Lower lobe of right lung (tissue), 2 donors: ENCODE measurements around the gene FBXO38. TPM values are rescaled to one million over a fixed set of nuclear protein-coding genes. Genes with fewer than 3 reads are reported as not detected.

Source experiments
- ATAC-seq, 2 donors: fragments of 200-7000 bp; cut with Tn5 transposase; one replicate each; pipeline ENCODE4 v1.9.1; 2020 to 2022; ENCODE audit warnings: mild to moderate bottlenecking in 2 of 2, moderate library complexity in 2 of 2
- DNase-seq: peaks from one replicate; pipeline ENCODE4 v3.0.0-alpha.2; 2020
- H3K27ac ChIP-seq: fragments of 200-600 bp; one replicate; pipeline ENCODE4 v1.8.0; 2022
- H3K27me3 ChIP-seq: fragments of 200-600 bp; one replicate; pipeline ENCODE4 v1.8.0; 2022; ENCODE audit warnings: low read depth
- H3K36me3 ChIP-seq: fragments of 200-600 bp; one replicate; pipeline ENCODE4 v1.8.0; 2022; ENCODE audit warnings: mild to moderate bottlenecking
- H3K4me1 ChIP-seq: fragments of 200-600 bp; one replicate; pipeline ENCODE4 v1.8.0; 2022
- H3K4me3 ChIP-seq: fragments of 200-600 bp; one replicate; pipeline ENCODE4 v1.8.0; 2022; ENCODE audit warnings: mild to moderate bottlenecking
- H3K9me3 ChIP-seq: fragments of 200-600 bp; one replicate; pipeline ENCODE4 v1.8.0; 2022
- CTCF ChIP-seq: fragments of 200-600 bp; IDR thresholded peaks from one replicate; pipeline ENCODE4 v1.8.0; 2022; ENCODE audit warnings: antibody characterized with exemption, mild to moderate bottlenecking
- intact Hi-C: fragments of 100-400 bp; cut with DNase I; formaldehyde crosslinking; loops from one replicate; pipeline ENCODE4 v1.11.0; 2022
- total RNA-seq: library from RNA; stranded (reverse); fragmentation: NEBNext Ultra II Directional; extraction: Animal tissue kit (Norgen Biotek cat#: 25700); gene quantifications from one replicate; pipeline ENCODE4 v1.2.1, GENCODE V29; 2021
- donor health status: DM: no; HTN: yes; CAD: no; lungs with severe emphysema.

The FBXO38 gene
- total RNA-seq, 1 donor from 2014 or later = 72.9 TPM

GRCh38 chr5:148386041-148386440 lies 2.3 kb downstream of the FBXO38 start:
- no peak for TF ChIP-seq CTCF
- no peak overlapping the region for H3K4me3 ChIP-seq
- intact Hi-C loops = no loop called here
- no peak for ATAC-seq
- H3K27ac ChIP-seq = no peak overlapping the region
- H3K4me1 ChIP-seq = peaks cover 38% of the 10 kb centered on the region
- no peaks in the 10 kb centered on the region for H3K27me3 ChIP-seq
- no peaks in the 10 kb centered on the region for H3K9me3 ChIP-seq
- no peak for DNase-seq
- H3K36me3 ChIP-seq = peaks cover 10% of the 10 kb centered on the region

DNA sequence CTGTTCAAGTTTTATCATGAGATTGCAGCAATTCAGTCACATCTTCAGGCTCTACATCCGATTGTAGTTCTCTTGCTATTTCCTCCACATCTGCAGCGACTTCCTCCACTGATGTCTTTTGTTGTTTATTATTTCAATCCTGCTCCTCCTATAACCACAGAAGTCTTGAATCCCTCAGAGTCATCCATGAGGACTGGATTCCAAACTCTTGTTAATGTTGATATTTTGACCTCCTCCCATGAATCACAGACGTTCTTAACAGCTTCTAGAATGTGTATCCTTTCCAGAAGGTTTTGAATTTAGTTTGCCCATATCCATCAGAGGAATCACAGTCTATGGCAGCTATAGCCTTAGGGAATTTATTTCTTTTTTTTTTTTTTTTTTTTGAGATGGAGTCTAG lies 3.6 kb downstream of the FBXO38 start:
- TF ChIP-seq CTCF = no peak
- H3K4me1 ChIP-seq = peaks cover 44% of the 10 kb centered on the region
- no peak for ATAC-seq
- H3K27ac ChIP-seq = no peak overlapping the region
- no peak overlapping the region for H3K4me3 ChIP-seq
- peaks cover 10% of the 10 kb centered on the region for H3K36me3 ChIP-seq
- H3K9me3 ChIP-seq = no peaks in the 10 kb centered on the region
- H3K27me3 ChIP-seq = no peaks in the 10 kb centered on the region
- DNase-seq = no peak
- intact Hi-C loops = no loop called here

DNA sequence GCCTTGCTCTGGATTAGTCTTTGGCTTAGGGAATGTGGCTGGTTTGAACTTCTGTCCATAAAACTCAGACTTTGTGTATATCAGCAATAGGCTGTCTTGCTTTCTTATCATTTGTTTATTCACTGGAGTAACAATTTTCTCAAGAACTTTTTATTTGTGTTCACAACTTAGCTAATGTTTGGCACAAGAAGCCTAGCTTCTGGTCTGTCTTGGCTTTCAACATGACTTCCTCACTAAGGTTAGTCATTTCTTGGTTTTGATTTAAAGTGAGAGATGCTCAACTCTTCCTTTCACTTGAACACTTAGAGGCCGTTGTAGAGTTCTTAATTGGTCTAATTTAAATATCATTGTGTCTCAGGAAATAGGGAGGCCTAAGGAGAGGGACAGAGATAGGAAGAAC lies 4.9 kb downstream of the FBXO38 start:
- H3K4me3 ChIP-seq = no peak overlapping the region
- ATAC-seq = no peak

DNA sequence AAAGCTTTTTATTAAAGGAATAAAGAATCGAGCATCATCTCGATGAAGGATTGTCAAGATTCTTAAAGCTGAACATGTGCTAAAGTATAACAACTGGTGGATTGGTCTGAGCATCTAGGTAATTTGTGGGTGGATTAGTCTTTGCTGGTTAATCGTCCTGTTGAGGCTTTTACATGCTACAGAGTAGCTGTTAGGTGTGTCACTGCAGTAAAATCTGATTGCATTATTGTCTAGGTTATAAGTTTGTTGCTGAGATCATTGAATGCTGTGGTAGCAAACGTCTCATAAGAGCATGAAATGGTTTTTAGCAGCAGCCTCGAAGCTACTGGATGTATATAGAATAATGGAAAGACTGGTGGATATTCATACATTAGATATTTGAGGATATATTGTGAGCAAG lies 7.2 kb downstream of the FBXO38 start:
- ATAC-seq = no peak
- H3K4me3 ChIP-seq = no peak overlapping the region
- H3K4me1 ChIP-seq = peaks cover 46% of the 10 kb centered on the region
- DNase-seq = no peak
- no peaks in the 10 kb centered on the region for H3K9me3 ChIP-seq
- intact Hi-C loops = no loop called here
- H3K27me3 ChIP-seq = no peaks in the 10 kb centered on the region
- no peak overlapping the region for H3K27ac ChIP-seq
- no peak for TF ChIP-seq CTCF
- H3K36me3 ChIP-seq = peaks cover 26% of the 10 kb centered on the region

More for the DNA sequence above, 4.9 kb downstream of the FBXO38 start:
- H3K27ac ChIP-seq = no peak overlapping the region
- H3K27me3 ChIP-seq = no peaks in the 10 kb centered on the region
- H3K36me3 ChIP-seq = peaks cover 10% of the 10 kb centered on the region
- no peak for DNase-seq
- intact Hi-C loops = no loop called here
- H3K4me1 ChIP-seq = peaks cover 40% of the 10 kb centered on the region
- TF ChIP-seq CTCF = no peak
- no peaks in the 10 kb centered on the region for H3K9me3 ChIP-seq

DNA sequence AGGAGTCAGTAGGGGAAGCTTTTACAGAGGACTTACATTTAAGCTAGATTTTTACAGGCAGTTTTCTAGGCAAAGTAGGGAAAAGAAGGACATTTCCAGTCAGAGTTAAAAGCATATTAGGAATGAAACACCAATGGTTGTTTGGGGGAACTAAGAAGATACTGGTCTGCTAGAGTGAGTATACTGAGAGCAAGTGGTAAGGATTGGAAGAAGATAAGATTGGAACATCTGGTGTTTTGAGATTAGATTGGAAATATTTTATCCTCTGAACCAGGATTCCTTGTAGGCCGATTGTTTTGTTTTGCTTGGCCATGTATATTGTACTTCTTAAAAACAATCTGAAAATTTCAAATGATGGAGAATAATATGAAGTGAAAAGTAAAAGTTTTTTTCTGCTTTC lies 7.7 kb downstream of the FBXO38 start:
- no peaks in the 10 kb centered on the region for H3K27me3 ChIP-seq
- intact Hi-C loops = no loop called here
- H3K4me3 ChIP-seq = no peak overlapping the region
- peaks cover 42% of the 10 kb centered on the region for H3K4me1 ChIP-seq
- H3K27ac ChIP-seq = no peak overlapping the region
- no peaks in the 10 kb centered on the region for H3K9me3 ChIP-seq
- ATAC-seq = no peak
- H3K36me3 ChIP-seq = peaks cover 26% of the 10 kb centered on the region
- no peak for DNase-seq
- TF ChIP-seq CTCF = no peak

- TF ChIP-seq CTCF = no peak
- intact Hi-C loops = no loop called here
- Histone ChIP-seq H3K36me3 (peaks cover 15% of the 10 kb centered on the region), H3K27ac (no peak overlapping the region), H3K4me3 (no peak overlapping the region), H3K4me1 (peaks cover 46% of the 10 kb centered on the region), H3K27me3 (no peaks in the 10 kb centered on the region), H3K9me3 (no peaks in the 10 kb centered on the region)
- ATAC-seq (no peak), DNase-seq (no peak)
Observed at GRCh38 chr5:148393390-148393741, 9.6 kb downstream of the FBXO38 start.
